HG03135 (cell line): ENCODE data around the gene PDIA6.
"Not testable (repeated sequence)": the region's sequence is repeated elsewhere in the genome, so short reads cannot be mapped to it uniquely, and the experiment has no call there.

ENCODE experiments used
- ATAC-seq: cut with Tn5 transposase; IDR thresholded peaks from one replicate; pipeline ENCODE4 v1.9.1; 2021; ENCODE audit warnings: mild to moderate bottlenecking, moderate library complexity; ENCODE audit not compliant: unreplicated experiment

The PDIA6 gene

DNA sequence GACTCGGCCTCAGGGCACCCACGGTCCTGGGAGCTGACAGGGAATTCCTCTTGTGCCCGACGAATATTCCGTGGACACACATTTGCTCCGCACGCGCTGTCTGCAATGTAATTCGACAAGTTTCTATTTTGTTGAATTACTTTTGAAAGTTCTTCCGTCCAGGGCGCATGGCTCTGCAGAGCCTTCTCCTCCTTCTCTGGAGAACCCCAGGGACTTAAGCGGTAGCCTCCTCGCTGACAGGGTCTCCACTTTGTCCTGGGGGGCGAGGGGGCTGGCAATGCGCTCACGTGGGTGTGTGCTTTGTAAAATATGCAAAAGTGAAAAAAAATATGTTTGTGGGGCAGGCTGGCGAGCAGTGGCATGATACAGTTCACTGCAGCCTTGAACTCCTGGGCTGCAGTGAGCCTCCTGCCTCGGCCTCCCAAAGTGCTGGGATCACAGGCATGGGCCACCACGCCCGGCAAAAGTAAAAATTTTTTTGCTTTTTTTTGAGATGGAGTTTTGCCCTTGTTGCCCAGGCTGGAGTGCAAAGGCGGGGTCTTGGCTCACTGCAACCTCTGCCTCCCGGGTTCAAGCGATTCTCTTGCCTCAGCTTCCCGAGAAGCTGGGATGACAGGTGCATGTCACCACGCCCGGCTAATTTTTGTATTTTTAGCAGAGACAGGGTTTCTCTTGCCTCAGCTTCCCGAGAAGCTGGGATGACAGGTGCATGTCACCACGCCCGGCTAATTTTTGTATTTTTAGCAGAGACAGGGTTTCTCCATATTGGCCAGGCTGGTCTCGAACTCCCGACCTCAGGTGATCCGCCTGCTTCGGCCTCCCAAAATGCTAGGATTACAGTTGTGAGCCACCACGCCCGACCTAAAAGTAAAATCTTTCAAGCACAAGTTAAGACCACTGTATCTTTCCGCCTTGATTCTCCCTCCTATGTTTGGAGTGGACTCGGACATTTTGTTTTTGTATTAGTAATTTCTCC is 866 bp upstream of the PDIA6 start:
- not testable (repeated sequence) for ATAC-seq

DNA sequence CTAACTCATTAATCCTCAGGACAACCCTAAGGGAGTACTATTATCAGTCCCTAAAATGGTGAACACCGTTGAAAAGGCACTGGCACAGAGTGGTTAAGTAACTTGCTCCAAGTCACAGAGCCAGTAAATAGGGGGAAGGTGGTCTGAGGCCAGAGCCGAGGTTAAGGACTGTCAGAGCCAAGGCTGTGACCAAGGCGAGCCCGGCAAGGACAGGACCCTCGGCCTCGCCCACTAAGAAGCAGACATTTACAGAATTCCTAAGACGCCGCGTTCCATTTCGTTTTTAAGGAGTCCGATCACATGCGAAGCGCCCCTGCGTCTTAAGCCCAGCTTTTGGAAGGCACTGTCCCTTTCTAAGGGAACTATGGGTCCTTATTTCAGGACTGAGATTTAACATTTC is 1.1 kb downstream of the PDIA6 start:
- no peak for ATAC-seq

DNA sequence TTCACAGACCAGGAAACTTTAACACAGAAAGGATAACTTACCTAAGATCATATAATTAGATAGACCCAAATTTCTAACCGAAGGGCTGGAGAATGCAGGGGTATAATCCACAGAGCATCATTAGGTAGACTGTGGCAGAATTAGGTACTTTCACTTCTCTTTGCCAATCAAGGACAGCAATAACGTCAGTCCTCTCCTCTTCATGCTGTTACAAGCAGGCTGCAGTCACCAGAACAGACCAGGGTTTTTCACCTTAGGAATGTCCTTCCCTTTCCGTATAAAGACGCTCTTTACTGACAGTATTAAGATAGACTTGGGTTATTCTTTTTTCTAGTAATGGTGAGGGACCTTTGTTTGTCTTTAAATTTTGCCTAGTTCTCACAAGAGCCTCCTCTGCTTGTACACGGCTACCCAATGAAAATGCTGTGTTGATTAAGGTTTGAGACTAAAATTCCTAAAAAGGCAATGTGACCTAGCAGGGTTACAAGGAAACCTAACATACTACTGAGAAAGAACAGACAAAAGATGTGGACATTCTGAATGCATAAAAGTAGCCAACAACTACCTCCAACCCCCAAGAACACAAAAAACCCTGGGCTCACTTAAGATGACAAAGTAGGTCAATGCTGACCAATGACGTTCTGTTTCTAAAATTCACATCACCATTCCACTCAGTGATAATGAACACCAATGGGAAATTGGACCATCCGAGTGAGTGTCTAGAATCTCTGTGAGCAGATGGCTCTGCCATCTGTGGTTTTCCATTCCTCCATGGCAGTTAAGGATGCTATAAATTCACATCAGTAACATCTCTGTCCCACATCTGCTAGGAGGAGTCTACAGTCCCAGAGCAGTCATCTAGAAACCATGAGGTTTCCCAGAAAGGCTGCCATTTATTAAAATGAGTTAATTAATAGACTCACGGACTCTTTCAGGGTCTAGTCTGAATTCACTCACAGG is 2.1 kb downstream of the PDIA6 start:
- no peak for ATAC-seq

GRCh38 chr2:10806543-10806942 is 6.0 kb downstream of the PDIA6 start:
- no peak for ATAC-seq

- ATAC-seq: not testable (repeated sequence)
Observed at GRCh38 chr2:10805990-10806389, 6.6 kb downstream of the PDIA6 start.

- ATAC-seq: no peak
Observed at GRCh38 chr2:10802657-10803056, 9.9 kb downstream of the PDIA6 start.

DNA sequence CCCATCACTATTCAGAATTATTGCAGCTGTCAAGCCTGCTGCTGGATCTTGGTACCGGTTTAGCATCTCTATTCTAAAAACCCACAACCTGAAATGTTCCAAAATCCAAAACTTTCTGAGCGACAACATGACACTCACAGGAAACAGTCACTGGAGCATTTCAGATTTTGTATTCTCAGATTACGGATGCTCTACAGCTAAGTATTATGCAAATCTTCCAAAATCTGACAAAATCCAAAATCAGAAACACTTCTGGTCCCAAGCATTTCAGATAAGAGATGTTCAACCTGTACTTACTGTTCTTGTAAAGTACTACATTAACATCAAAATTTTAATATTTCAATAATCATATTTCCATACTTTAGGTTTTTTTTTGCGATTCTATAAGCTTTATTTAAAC is 12.4 kb downstream of the PDIA6 start:
- ATAC-seq: no peak

DNA sequence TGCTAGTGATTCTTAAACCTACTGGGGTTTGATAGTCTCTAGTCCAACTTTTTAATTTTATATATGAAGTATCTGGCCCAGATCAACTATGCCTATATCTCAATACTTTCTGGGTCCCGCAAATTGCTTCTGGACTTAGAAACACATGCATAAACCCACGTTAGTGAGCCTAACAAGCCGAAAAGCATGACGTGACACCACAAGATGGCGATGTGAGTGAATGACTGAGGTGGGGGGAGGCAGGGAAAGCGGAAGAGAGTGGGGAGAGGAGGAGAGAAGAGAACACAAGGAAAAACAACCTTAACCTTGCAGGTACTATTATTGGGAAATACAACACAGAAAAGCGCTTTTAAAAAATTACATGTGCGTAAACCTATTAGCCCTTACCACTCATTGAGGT is 13.8 kb downstream of the PDIA6 start:
- ATAC-seq: no peak

- no peak for ATAC-seq
Observed at GRCh38 chr2:10796703-10797102, 15.9 kb downstream of the PDIA6 start.

GRCh38 chr2:10795508-10796046 is 17.0 kb downstream of the PDIA6 start:
- no peak for ATAC-seq

DNA sequence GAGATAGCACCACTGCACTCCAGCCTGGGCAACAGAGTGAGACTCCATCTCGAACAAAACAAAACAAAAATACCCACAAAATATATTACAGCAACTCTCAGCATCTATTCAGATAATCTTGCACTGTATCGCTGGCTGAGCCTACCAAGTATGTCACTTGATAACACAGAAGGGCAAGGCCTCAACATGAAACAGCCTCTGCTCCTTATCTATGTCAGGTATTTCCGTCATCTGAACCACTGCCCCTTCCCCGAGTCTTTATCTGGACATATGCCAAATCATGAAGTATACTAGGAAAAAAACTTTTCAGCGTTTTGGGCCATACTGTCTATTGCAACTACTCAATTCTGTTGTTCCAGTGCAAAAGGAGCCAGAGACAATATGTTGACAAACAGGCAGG is 17.7 kb downstream of the PDIA6 start:
- no peak for ATAC-seq

GRCh38 chr2:10793816-10794215 is 18.8 kb downstream of the PDIA6 start:
- no peak for ATAC-seq

- ATAC-seq: no peak
Observed at GRCh38 chr2:10792660-10793400, 19.8 kb downstream of the PDIA6 start.

GRCh38 chr2:10792001-10792634 is 20.5 kb downstream of the PDIA6 start:
- no peak for ATAC-seq

DNA sequence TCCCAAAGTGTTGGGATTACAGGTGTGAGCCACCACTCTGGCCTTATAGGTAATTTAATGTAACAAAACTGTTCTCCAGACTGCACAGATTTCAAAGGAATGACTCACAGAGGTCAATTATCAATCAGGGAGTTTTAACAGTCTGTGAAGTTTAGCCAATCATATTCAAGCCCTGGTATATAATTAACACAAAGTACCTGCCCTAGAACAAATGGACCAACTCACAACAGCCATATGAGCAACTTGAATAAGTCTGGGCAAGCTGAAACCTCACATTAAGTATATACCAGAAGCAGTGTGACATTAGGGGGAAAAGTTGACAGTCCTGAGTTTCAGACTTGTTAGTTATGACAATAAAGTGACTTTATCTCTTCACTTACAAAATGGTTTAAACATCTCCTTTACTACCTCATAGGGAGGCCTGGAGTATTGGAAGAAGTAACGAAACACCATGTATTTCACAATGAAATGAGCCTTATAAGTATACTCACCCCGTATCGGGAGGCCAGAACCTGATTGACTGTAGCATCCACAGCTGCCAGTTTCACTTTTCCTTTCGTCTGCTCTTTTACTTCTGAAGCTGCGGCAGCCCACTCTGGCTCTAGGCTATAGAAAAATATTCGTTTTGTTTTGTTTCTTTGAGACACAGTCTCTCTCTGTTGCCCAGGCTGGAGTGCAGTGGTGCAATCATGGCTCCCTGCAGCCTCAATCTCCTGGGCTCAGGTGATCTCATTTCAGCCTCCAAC is 22.2 kb downstream of the PDIA6 start:
- ATAC-seq: peak; percentile 77

GRCh38 chr2:10788855-10789254 is 23.7 kb downstream of the PDIA6 start:
- ATAC-seq: no peak

DNA sequence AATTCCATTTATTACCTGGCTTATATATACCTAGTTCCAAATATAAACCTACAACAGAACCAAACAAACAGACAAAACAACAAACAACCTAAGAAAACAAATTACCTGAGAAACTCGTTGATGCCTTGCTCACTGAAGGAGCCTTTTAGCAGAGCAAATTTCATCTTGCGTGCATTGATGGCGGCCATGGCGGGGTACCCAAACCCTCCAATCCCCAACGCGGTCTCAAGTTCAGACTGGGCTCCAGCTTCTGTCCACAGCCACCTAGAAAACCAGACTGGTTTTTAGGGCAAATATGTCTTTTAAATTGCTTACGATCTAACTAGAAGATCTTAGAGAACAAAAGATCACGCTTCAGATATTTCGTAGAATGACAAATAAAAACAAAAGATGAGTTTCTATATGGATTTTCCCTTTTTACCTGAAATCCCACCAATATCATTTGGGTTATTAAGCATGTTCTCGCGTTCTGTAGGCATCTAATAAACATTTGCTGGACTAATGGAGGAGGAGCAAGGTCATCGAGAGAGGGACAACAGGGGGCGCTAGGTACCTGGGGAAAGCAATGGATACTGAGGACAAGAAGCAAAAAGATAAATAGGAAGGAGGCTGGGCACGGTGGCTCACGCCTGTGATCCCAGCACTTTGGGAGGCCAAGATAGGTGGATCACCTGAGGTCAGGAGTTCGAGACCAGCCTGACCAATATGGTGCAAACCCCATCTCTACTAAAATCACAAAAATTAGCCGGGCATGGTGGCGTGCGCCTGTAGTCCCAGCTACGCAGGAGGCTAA is 25.2 kb downstream of the PDIA6 start:
- no peak for ATAC-seq

DNA sequence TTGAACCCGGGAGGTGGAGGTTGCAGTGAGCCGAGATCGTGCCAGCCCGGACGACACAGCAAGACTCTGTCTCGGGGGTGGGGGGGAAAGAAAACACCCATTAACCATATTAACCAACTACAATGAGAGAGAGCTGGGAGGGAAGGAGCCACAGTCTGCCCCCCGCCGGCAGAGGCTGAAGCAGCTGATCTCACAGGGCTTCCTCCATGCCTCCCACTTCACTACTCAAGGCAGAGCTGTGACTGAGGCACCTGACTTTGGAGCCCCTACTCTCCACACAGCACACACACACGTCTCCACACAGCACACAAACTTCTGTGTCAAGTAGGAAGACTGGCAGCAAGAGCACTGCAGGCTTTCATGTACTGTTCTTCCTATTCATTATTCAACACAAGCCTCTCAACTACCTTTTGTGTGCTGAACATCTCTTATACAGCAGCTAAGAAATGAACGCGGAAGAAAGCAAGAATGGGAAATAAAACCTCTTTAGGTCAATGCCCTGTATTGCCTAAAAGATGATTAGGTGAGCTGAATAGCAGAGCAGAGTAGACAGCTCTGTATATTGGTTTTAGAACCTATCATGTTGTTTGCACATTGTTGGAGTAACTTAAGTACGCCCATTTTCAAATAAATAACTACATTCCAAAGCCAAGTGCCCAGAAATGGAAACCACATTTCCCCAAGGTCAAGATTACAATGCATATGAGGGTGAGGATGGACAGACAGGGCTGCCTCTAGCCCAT is 26.2 kb downstream of the PDIA6 start:
- ATAC-seq: no peak
